ENCODE data around the gene DMD.
"Not testable (repeated sequence)": the region's sequence is repeated elsewhere in the genome, so short reads cannot be mapped to it uniquely, and the experiment has no call there.

DMD gene

GRCh38 chrX:33087411-33087810 is 123.9 kb downstream of the DMD start:
- no peaks in the 10 kb centered on the region for H3K4me1 ChIP-seq (ENCODE audit: control extremely low read depth in 1 of 4, control insufficient read depth in 4 of 4, insufficient read depth in 4 of 4, low read length in 3 of 4)
- no peak for DNase-seq
- no peaks in the 10 kb centered on the region for H3K36me3 ChIP-seq (ENCODE audit: control insufficient read depth in 4 of 4, insufficient read depth in 4 of 4, low read length in 3 of 4)
- ChIA-PET POLR2A (no interaction called here), CTCF (no interaction called here)
- H3K27ac ChIP-seq (ENCODE audit: insufficient read depth in 1 of 2, low read depth in 1 of 2, low read length in 2 of 2, poor library complexity in 1 of 2, severe bottlenecking in 2 of 2): no peak overlapping the region
- no peak overlapping the region for H3K4me3 ChIP-seq (ENCODE audit: control insufficient read depth in 1 of 7, extremely low read depth in 1 of 7, insufficient read depth in 4 of 7, low read depth in 2 of 7, low read length in 6 of 7)
- no peaks in the 10 kb centered on the region for H3K27me3 ChIP-seq (replicated peaks in 2 of 5; ENCODE audit: control insufficient read depth in 4 of 5, insufficient read depth in 5 of 5, low read length in 4 of 5)
- H3K9me3 ChIP-seq (ENCODE audit: control extremely low read depth in 1 of 5, control insufficient read depth in 4 of 5, insufficient read depth in 2 of 5, low read depth in 1 of 5, low read length in 4 of 5): no peaks in the 10 kb centered on the region

GRCh38 chrX:33086886-33087285 is 124.5 kb downstream of the DMD start:
- POLR2A ChIA-PET: no interaction called here
- WGBS (ENCODE audit: insufficient coverage): no CpG with 5 or more reads among the region's 1 CpG

GRCh38 chrX:33082371-33082770 is 129.0 kb downstream of the DMD start:
- no peaks in the 10 kb centered on the region for H3K27me3 ChIP-seq (replicated peaks in 2 of 5; ENCODE audit: control insufficient read depth in 4 of 5, insufficient read depth in 5 of 5, low read length in 4 of 5)
- H3K9me3 ChIP-seq (ENCODE audit: control extremely low read depth in 1 of 5, control insufficient read depth in 4 of 5, insufficient read depth in 2 of 5, low read depth in 1 of 5, low read length in 4 of 5): no peaks in the 10 kb centered on the region
- H3K4me1 ChIP-seq (ENCODE audit: control extremely low read depth in 1 of 4, control insufficient read depth in 4 of 4, insufficient read depth in 4 of 4, low read length in 3 of 4): no peaks in the 10 kb centered on the region
- 92% methylated on average over 1 of the region's 1 CpG for WGBS (ENCODE audit: insufficient coverage)
- H3K4me3 ChIP-seq (ENCODE audit: control insufficient read depth in 1 of 7, extremely low read depth in 1 of 7, insufficient read depth in 4 of 7, low read depth in 2 of 7, low read length in 6 of 7): no peak overlapping the region
- ChIA-PET CTCF (no interaction called here), POLR2A (no interaction called here)
- no peaks in the 10 kb centered on the region for H3K36me3 ChIP-seq (ENCODE audit: control insufficient read depth in 4 of 4, insufficient read depth in 4 of 4, low read length in 3 of 4)
- no peak for DNase-seq
- no peak overlapping the region for H3K27ac ChIP-seq (ENCODE audit: insufficient read depth in 1 of 2, low read depth in 1 of 2, low read length in 2 of 2, poor library complexity in 1 of 2, severe bottlenecking in 2 of 2)

More at GRCh38 chrX:33086886-33087285, 124.5 kb downstream of the DMD start:
- no peak for DNase-seq
- Histone ChIP-seq H3K4me3 (ENCODE audit: control insufficient read depth in 1 of 7, extremely low read depth in 1 of 7, insufficient read depth in 4 of 7, low read depth in 2 of 7, low read length in 6 of 7) (no peak overlapping the region), H3K9me3 (ENCODE audit: control extremely low read depth in 1 of 5, control insufficient read depth in 4 of 5, insufficient read depth in 2 of 5, low read depth in 1 of 5, low read length in 4 of 5) (no peaks in the 10 kb centered on the region), H3K36me3 (ENCODE audit: control insufficient read depth in 4 of 4, insufficient read depth in 4 of 4, low read length in 3 of 4) (no peaks in the 10 kb centered on the region), H3K27ac (ENCODE audit: insufficient read depth in 1 of 2, low read depth in 1 of 2, low read length in 2 of 2, poor library complexity in 1 of 2, severe bottlenecking in 2 of 2) (no peak overlapping the region), H3K27me3 (replicated peaks in 2 of 5; ENCODE audit: control insufficient read depth in 4 of 5, insufficient read depth in 5 of 5, low read length in 4 of 5) (no peaks in the 10 kb centered on the region), H3K4me1 (ENCODE audit: control extremely low read depth in 1 of 4, control insufficient read depth in 4 of 4, insufficient read depth in 4 of 4, low read length in 3 of 4) (no peaks in the 10 kb centered on the region)
- CTCF ChIA-PET: no interaction called here

GRCh38 chrX:33078273-33078672 is 133.1 kb downstream of the DMD start:
- Histone ChIP-seq H3K27me3 (replicated peaks in 2 of 5; ENCODE audit: control insufficient read depth in 4 of 5, insufficient read depth in 5 of 5, low read length in 4 of 5) (no peaks in the 10 kb centered on the region), H3K9me3 (ENCODE audit: control extremely low read depth in 1 of 5, control insufficient read depth in 4 of 5, insufficient read depth in 2 of 5, low read depth in 1 of 5, low read length in 4 of 5) (no peaks in the 10 kb centered on the region), H3K4me1 (ENCODE audit: control extremely low read depth in 1 of 4, control insufficient read depth in 4 of 4, insufficient read depth in 4 of 4, low read length in 3 of 4) (no peaks in the 10 kb centered on the region), H3K36me3 (ENCODE audit: control insufficient read depth in 4 of 4, insufficient read depth in 4 of 4, low read length in 3 of 4) (no peaks in the 10 kb centered on the region), H3K4me3 (ENCODE audit: control insufficient read depth in 1 of 7, extremely low read depth in 1 of 7, insufficient read depth in 4 of 7, low read depth in 2 of 7, low read length in 6 of 7) (no peak overlapping the region), H3K27ac (ENCODE audit: insufficient read depth in 1 of 2, low read depth in 1 of 2, low read length in 2 of 2, poor library complexity in 1 of 2, severe bottlenecking in 2 of 2) (no peak overlapping the region)
- POLR2A ChIA-PET: no interaction called here
- WGBS (ENCODE audit: insufficient coverage): 100% methylated on average over 1 of the region's 3 CpGs
- DNase-seq: no peak
- CTCF ChIA-PET: no interaction called here

- H3K36me3 ChIP-seq (ENCODE audit: control insufficient read depth in 4 of 4, insufficient read depth in 4 of 4, low read length in 3 of 4); H3K9me3 ChIP-seq (ENCODE audit: control extremely low read depth in 1 of 5, control insufficient read depth in 4 of 5, insufficient read depth in 2 of 5, low read depth in 1 of 5, low read length in 4 of 5); H3K4me3 ChIP-seq (ENCODE audit: control insufficient read depth in 1 of 7, extremely low read depth in 1 of 7, insufficient read depth in 4 of 7, low read depth in 2 of 7, low read length in 6 of 7); H3K27ac ChIP-seq (ENCODE audit: insufficient read depth in 1 of 2, low read depth in 1 of 2, low read length in 2 of 2, poor library complexity in 1 of 2, severe bottlenecking in 2 of 2); H3K27me3 ChIP-seq (replicated peaks in 2 of 5; ENCODE audit: control insufficient read depth in 4 of 5, insufficient read depth in 5 of 5, low read length in 4 of 5); DNase-seq; POLR2A ChIA-PET; CTCF ChIA-PET; H3K4me1 ChIP-seq (ENCODE audit: control extremely low read depth in 1 of 4, control insufficient read depth in 4 of 4, insufficient read depth in 4 of 4, low read length in 3 of 4): not testable (repeated sequence)
- WGBS (ENCODE audit: insufficient coverage): 96% methylated on average over 4 of the region's 11 CpGs
Measured at GRCh38 chrX:33073660-33074059, 137.7 kb downstream of the DMD start.

GRCh38 chrX:33065415-33065814 is 145.9 kb downstream of the DMD start:
- POLR2A ChIA-PET: no interaction called here
- Histone ChIP-seq H3K9me3 (ENCODE audit: control extremely low read depth in 1 of 5, control insufficient read depth in 4 of 5, insufficient read depth in 2 of 5, low read depth in 1 of 5, low read length in 4 of 5) (no peaks in the 10 kb centered on the region), H3K27ac (ENCODE audit: insufficient read depth in 1 of 2, low read depth in 1 of 2, low read length in 2 of 2, poor library complexity in 1 of 2, severe bottlenecking in 2 of 2) (no peak overlapping the region), H3K4me3 (ENCODE audit: control insufficient read depth in 1 of 7, extremely low read depth in 1 of 7, insufficient read depth in 4 of 7, low read depth in 2 of 7, low read length in 6 of 7) (no peak overlapping the region), H3K36me3 (ENCODE audit: control insufficient read depth in 4 of 4, insufficient read depth in 4 of 4, low read length in 3 of 4) (no peaks in the 10 kb centered on the region), H3K4me1 (ENCODE audit: control extremely low read depth in 1 of 4, control insufficient read depth in 4 of 4, insufficient read depth in 4 of 4, low read length in 3 of 4) (no peaks in the 10 kb centered on the region), H3K27me3 (replicated peaks in 2 of 5; ENCODE audit: control insufficient read depth in 4 of 5, insufficient read depth in 5 of 5, low read length in 4 of 5) (no peaks in the 10 kb centered on the region)
- DNase-seq: no peak
- CTCF ChIA-PET: no interaction called here
- WGBS (ENCODE audit: insufficient coverage): 83% methylated on average over 1 of the region's 1 CpG

GRCh38 chrX:33062041-33062440 is 149.3 kb downstream of the DMD start:
- ChIA-PET POLR2A (no interaction called here), CTCF (no interaction called here)
- Histone ChIP-seq H3K27ac (ENCODE audit: insufficient read depth in 1 of 2, low read depth in 1 of 2, low read length in 2 of 2, poor library complexity in 1 of 2, severe bottlenecking in 2 of 2) (no peak overlapping the region), H3K4me1 (ENCODE audit: control extremely low read depth in 1 of 4, control insufficient read depth in 4 of 4, insufficient read depth in 4 of 4, low read length in 3 of 4) (no peaks in the 10 kb centered on the region), H3K36me3 (ENCODE audit: control insufficient read depth in 4 of 4, insufficient read depth in 4 of 4, low read length in 3 of 4) (no peaks in the 10 kb centered on the region), H3K27me3 (replicated peaks in 2 of 5; ENCODE audit: control insufficient read depth in 4 of 5, insufficient read depth in 5 of 5, low read length in 4 of 5) (no peaks in the 10 kb centered on the region), H3K4me3 (ENCODE audit: control insufficient read depth in 1 of 7, extremely low read depth in 1 of 7, insufficient read depth in 4 of 7, low read depth in 2 of 7, low read length in 6 of 7) (no peak overlapping the region), H3K9me3 (ENCODE audit: control extremely low read depth in 1 of 5, control insufficient read depth in 4 of 5, insufficient read depth in 2 of 5, low read depth in 1 of 5, low read length in 4 of 5) (no peaks in the 10 kb centered on the region)
- WGBS (ENCODE audit: insufficient coverage): no CpG with 5 or more reads among the region's 1 CpG
- no peak for DNase-seq

- H3K36me3 ChIP-seq (ENCODE audit: control insufficient read depth in 4 of 4, insufficient read depth in 4 of 4, low read length in 3 of 4): no peaks in the 10 kb centered on the region
- 100% methylated on average over 7 of the region's 9 CpGs for WGBS (ENCODE audit: insufficient coverage)
- no peak for DNase-seq
- H3K4me3 ChIP-seq (ENCODE audit: control insufficient read depth in 1 of 7, extremely low read depth in 1 of 7, insufficient read depth in 4 of 7, low read depth in 2 of 7, low read length in 6 of 7): no peak overlapping the region
- POLR2A ChIA-PET: no interaction called here
- no peaks in the 10 kb centered on the region for H3K4me1 ChIP-seq (ENCODE audit: control extremely low read depth in 1 of 4, control insufficient read depth in 4 of 4, insufficient read depth in 4 of 4, low read length in 3 of 4)
- CTCF ChIA-PET: no interaction called here
- no peaks in the 10 kb centered on the region for H3K9me3 ChIP-seq (ENCODE audit: control extremely low read depth in 1 of 5, control insufficient read depth in 4 of 5, insufficient read depth in 2 of 5, low read depth in 1 of 5, low read length in 4 of 5)
- no peaks in the 10 kb centered on the region for H3K27me3 ChIP-seq (replicated peaks in 2 of 5; ENCODE audit: control insufficient read depth in 4 of 5, insufficient read depth in 5 of 5, low read length in 4 of 5)
- H3K27ac ChIP-seq (ENCODE audit: insufficient read depth in 1 of 2, low read depth in 1 of 2, low read length in 2 of 2, poor library complexity in 1 of 2, severe bottlenecking in 2 of 2): no peak overlapping the region
Measured at GRCh38 chrX:33053001-33053400, 158.3 kb downstream of the DMD start.
